Fibroblast of gingiva (primary cell): Measurements from ENCODE around the gene IP6K3.

Experiments used
- DNase-seq: peaks from one replicate; pipeline ENCODE4 v3.0.0-alpha.2; 2011; ENCODE audit warnings: low read depth

Gene IP6K3

DNA sequence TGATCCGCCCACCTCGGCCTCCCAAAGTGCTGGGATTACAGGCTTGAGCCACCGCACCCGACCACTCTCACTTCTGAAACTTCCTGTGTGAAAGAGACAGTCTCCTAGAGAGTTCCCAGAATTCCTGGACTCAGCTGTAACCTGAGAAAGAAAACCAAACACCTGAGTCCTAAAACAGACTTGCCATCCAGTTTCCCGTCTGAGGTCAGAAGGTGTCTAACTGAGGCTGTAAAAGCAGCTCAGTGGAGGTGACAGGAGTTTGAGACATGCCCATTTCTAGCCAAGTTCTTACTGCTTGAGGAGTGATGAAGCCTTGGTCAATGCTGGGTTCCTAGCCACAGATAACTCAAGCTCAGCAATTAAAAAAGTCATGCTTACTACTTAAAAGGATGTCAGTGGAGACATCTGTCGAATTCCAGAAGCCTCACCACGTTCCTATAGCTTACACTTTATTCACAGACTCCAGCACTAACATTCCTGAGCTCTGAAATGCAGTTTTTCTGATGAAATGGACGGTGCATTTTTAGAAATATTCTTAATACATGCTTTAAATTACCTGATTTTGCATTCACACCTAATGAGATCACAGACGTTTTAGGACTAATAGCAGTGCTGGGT is 41.3 kb downstream of the IP6K3 start:
- DNase-seq: no peak

GRCh38 chr6:33704215-33705066 is 42.3 kb downstream of the IP6K3 start:
- no peak for DNase-seq

GRCh38 chr6:33702345-33702977 is 44.2 kb downstream of the IP6K3 start:
- DNase-seq: peak; percentile 72

GRCh38 chr6:33700391-33701050 is 46.2 kb downstream of the IP6K3 start:
- DNase-seq: peak; percentile 52

- no peak for DNase-seq
Measured at GRCh38 chr6:33699739-33700138, 47.0 kb downstream of the IP6K3 start.

GRCh38 chr6:33699131-33699530 is 47.6 kb downstream of the IP6K3 start:
- no peak for DNase-seq

DNA sequence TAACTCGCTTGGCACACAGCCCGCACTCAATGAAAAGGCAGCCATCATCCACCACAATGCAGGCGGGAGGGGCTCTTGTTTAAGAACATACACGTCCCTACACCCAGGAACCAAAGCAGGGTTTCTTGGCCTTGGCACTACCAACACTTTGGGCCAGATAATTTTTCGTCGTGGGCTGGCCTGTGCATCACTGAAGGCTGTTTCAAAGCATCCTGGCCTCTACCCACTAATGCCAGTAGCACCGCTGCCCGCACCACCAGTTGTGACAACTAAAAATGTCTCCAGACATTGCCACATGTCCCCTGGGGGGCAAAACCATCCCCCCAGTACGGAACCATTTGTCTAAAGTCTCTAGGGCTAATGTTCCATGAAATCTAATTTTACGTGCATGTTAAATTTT is 48.2 kb downstream of the IP6K3 start:
- no peak for DNase-seq

DNA sequence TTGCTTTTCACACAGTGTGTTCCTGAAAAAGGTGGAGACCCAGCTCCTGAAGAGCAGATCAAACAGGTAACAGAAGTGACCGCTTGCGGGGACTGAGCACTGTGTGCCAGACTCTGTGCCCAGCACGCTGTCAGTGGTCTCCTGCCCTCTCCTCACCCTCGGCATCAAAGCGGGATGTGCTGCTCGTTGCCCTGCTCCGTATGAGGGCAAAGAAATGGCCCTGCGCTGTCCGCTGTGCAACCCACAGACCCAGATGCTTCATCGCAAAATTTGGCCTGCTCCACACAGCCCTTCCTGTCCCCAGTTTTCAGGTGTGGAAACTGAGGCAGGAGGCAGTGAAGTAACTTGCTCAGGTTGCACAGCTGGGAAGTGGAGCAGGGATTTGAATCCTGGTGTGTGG is 48.9 kb downstream of the IP6K3 start:
- DNase-seq: no peak

DNA sequence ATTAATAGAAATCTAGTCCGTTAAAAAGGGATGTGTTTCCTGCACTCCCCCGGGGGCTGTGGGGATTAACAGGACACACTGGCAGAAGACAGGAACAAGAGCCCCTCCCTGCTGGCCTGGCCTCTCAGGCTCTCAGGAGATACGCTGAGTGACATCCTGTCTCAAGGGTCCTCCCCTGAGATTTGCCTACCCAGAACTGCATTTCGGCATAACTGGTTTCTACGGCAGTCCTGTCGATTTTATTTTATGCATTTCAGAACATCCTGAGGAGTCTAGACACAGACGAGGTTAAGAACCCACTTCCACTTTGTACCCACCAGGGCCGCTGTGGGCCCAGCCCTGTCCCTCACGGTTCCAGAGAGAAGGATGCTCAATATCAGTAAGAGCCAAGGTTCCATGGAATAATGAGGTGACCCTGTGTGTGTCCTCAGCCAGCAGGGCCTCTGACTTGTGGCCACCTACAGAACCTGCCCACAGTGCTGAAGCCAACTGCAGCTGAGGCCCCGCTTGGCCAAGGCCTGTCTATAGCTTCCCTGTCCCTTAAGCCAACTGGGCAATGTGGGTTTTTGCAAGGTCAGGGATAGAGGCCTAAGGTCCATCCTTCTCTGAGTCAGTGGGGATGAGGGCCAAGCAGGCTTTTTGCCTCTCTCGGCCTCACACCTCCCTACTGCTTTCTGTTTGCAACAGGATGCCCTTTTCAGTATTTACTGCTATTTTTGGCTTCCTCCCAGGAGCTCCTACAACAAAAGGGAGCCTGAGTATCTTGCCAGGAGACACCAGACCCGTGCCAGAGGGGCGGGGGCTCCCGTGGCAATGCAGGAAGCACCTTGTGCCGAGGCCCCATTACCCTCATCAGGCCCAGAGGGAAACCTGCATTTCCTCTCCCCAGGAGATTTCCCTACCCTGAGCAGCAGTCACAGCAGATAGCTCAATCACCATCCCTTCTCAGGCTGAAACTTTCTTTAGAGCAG is 49.9 kb downstream of the IP6K3 start:
- peak; percentile 78 for DNase-seq

GRCh38 chr6:33696076-33696475 is 50.6 kb downstream of the IP6K3 start:
- DNase-seq: no peak

DNA sequence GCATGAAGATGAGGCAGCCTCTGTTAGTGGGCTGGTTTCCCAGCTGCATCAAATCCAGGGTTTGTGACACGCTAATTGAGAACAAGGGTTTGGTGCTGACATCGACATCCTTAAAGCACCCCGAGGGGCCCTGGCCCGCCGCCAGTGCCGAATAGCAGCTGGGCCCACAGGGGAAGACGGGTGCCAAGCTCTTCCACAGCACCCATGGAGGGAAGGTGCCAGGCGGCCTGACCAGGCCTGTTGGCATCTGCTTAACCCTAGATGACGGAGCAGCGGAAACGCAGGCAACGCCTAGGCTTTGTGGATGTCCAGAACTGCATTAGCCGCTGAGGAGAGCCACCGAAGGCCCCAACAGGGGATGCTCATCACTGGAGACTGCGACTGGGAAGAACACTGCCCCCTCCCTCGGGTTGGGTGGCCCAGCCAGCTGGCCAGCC is 51.2 kb downstream of the IP6K3 start:
- peak; percentile 47 for DNase-seq

GRCh38 chr6:33694977-33695376 is 51.7 kb downstream of the IP6K3 start:
- DNase-seq: no peak

GRCh38 chr6:33694401-33694931 is 52.2 kb downstream of the IP6K3 start:
- DNase-seq: peak; percentile 32

GRCh38 chr6:33693186-33694105 is 53.3 kb downstream of the IP6K3 start:
- no peak for DNase-seq

- peak; percentile 63 for DNase-seq
Measured at GRCh38 chr6:33692760-33693158, 53.9 kb downstream of the IP6K3 start.

- peak; percentile 49 for DNase-seq
Measured at GRCh38 chr6:33692078-33692759, 54.5 kb downstream of the IP6K3 start.

- DNase-seq: no peak
Measured at GRCh38 chr6:33691456-33692077, 55.1 kb downstream of the IP6K3 start.

- no peak for DNase-seq
Measured at GRCh38 chr6:33690766-33691165, 55.9 kb downstream of the IP6K3 start.

DNA sequence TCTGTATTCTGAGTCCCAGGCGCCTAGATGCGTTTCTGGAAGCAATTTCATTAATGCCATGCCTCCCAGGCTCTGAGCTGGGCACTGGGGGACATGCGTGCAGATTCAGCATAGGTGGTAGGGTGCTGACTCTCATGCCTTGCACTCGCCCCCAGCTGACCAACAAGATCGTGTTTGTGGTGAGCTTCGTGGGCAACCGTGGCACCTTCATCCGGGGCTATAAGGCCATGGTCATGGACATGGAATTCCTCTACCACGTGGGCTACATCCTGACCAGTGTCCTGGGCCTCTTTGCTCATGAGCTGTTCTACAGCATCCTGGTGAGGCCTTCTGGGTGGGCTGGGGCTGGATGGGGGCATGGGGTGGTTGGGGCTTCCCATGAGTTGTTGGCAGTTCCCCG is 56.8 kb downstream of the IP6K3 start:
- DNase-seq: no peak
